ENCODE measurements around the gene CNN3. TPM values are rescaled to one million over a fixed set of nuclear protein-coding genes. Genes with fewer than 3 reads are reported as not detected.

Gene CNN3
- total and polyA plus RNA-seq, 2 donors (not counting 3 experiments of a cell fraction or from before 2014, with no cell fraction given) = 174 to 392 TPM

- dilution Hi-C loops (cut with MboI; ENCODE audit: extremely low pct_ligation_motif_present, low sequenced_read_pairs) (no loop called here), intact Hi-C loops (cut with micrococcal nuclease) (loop anchor here (2.0 kb wide), 1 partner anchor 18 kb away; no protein-coding TSS in a partner anchor)
- H3K36me3 ChIP-seq (ENCODE audit: control insufficient read depth in 2 of 2, extremely low read depth in 1 of 2, insufficient read depth in 2 of 2, low read length in 2 of 2) = no peaks in the 10 kb centered on the region
- H3K9me1 ChIP-seq (replicated peaks; ENCODE audit: control insufficient read depth, extremely low read depth, insufficient read depth, low read length) = no peaks in the 10 kb centered on the region
- H3K9me3 ChIP-seq (replicated peaks; ENCODE audit: control insufficient read depth, insufficient read depth, low read length) = no peaks in the 10 kb centered on the region
- TF ChIP-seq POLR2AphosphoS5 (IDR thresholded peaks at IDR 0.05; ENCODE audit: insufficient read depth, low read depth, low read length) (no peak), GATA2 (IDR thresholded peaks at IDR 0.05; ENCODE audit: insufficient read depth, insufficient read length, low read depth, low read length) (peak; percentile 74), POLR2A (IDR thresholded peaks at IDR 0.05; ENCODE audit: low read depth, low read length) (no peak), CTCF (IDR thresholded peaks at IDR 0.05; ENCODE audit: extremely low read depth in 1 of 2, insufficient read depth in 1 of 2, low read depth in 1 of 2, low read length in 2 of 2) (no peak), MYC (IDR thresholded peaks at IDR 0.05; ENCODE audit: low read depth, low read length) (no peak), EZH2 (IDR thresholded peaks at IDR 0.05; ENCODE audit: borderline replicate concordance, low read depth, low read length, severe bottlenecking) (no peak), FOS (IDR thresholded peaks at IDR 0.05; ENCODE audit: borderline replicate concordance, insufficient read depth, low read length) (peak; percentile 68), JUN (IDR thresholded peaks at IDR 0.05; ENCODE audit: borderline replicate concordance, insufficient read depth, insufficient read length, low read depth) (no peak), MAX (IDR thresholded peaks at IDR 0.05; ENCODE audit: insufficient read depth, insufficient read length) (no peak)
- BruUV-seq (replicated peaks) = no TSS peak
- no peaks in the 10 kb centered on the region for H3K79me2 ChIP-seq (ENCODE audit: control insufficient read depth, insufficient read depth, low read length)
- DNase-seq (ENCODE audit: low read depth, low spot score) = peak; percentile 65
- H3K27me3 ChIP-seq (ENCODE audit: control insufficient read depth in 2 of 2, insufficient read depth in 2 of 2, low read length in 2 of 2) = no peaks in the 10 kb centered on the region
- H3K4me3 ChIP-seq (replicated peaks in 1 of 3; ENCODE audit: insufficient read depth in 1 of 3, low read depth in 1 of 3, low read length in 3 of 3) = no peak overlapping the region
- peak; percentile 84 for FAIRE-seq
- H4K20me1 ChIP-seq (replicated peaks; ENCODE audit: control insufficient read depth, extremely low read depth, insufficient read depth, low read length) = no peaks in the 10 kb centered on the region
- H3K9ac ChIP-seq (replicated peaks; ENCODE audit: extremely low read depth, insufficient read depth, low read length) = no peak overlapping the region
- peaks cover 35% of the 10 kb centered on the region for H3K4me1 ChIP-seq (ENCODE audit: control insufficient read depth, extremely low read depth, insufficient read depth, low read length)
- H2AFZ ChIP-seq (ENCODE audit: low read depth, low read length) = no peak overlapping the region
- peak overlapping the region; percentile 89 for H3K4me2 ChIP-seq (ENCODE audit: insufficient read depth, low read length)
- CTCF ChIA-PET = interaction anchor here (0.9 to 4.0 kb wide), 10 partner anchors 9 to 106 kb away, joined by 3 to 35 read pairs (median 6); partner anchors contain the start of gene CNN3
- POLR2A ChIA-PET = no interaction called here
- peak overlapping the region; percentile 20 for H3K27ac ChIP-seq (ENCODE audit: insufficient read depth, low read depth, low read length)
Measured at GRCh38 chr1:94936861-94937620, 10.1 kb upstream of the CNN3 start.

Measured in endothelial cell of umbilical vein (primary cell).